ENCODE data around the gene TMEM131.
"Not testable (repeated sequence)": the region's sequence is repeated elsewhere in the genome, so short reads cannot be mapped to it uniquely, and the experiment has no call there.

The TMEM131 gene

DNA sequence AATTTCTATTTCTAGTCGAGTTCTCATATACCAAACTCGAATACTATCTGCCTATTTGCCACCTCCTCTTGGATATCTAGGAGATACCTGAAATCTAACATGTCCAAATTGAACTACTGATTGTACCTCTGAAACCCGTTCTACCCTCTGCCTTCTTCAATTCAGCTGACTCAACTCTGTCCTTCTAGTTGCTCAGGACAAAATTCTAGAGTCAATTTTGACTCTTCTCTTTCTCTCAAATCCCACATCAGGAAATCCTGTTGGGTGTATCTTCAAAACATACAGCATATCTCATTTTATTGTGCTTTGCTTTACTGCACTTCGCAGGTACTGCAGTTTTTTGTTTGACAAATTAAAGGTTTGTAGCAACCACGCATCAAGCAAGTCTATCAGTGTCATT is 144.6 kb downstream of the TMEM131 start:
- no peak for FAIRE-seq

DNA sequence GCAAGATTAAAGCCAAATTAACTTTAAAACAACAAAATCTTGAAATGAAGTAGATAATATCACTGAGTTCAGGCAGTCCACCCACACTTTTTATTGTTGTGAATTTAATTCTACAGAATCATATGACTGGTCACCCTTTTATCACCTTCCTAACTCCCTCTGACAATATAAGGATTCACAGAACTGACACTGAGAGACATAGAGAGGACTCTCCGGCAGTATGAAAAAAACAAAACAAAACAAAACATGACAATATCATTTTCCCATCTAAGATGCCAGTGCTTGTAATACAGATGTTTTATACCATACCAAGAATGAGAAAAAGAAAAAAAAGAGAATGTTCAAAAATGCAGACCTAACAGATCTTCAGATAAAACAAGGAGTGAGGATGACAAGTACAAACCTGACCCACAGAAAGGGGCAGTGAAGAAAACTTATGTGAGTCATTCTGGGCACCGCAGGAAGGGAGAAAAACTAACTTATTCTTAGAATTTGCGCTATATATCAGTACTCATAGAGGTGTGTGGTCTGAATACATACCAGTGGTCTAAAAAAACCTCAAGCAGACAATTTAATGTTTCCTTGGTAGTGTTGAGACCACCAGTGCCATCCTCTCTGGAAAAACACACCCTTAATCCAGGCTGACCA is 145.7 kb downstream of the TMEM131 start:
- FAIRE-seq = no peak

DNA sequence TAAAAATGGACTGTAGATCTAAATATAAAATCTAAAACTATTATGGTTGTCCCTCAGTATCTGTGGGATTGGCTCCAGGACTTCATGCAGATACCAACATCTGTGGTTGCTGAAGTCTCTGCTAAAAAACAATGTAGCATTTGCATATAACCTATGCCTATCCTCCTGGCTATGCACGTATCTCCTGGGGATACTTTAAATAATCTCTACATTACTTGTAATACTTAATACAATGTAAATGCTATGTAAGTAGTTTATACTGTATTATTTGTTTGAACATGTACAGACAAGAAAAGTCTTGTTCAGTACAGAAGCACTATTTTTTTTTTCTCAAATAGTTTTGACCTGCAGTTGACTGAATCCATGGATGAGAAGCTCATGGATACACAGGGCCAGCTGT is 147.4 kb downstream of the TMEM131 start:
- no peak for FAIRE-seq

DNA sequence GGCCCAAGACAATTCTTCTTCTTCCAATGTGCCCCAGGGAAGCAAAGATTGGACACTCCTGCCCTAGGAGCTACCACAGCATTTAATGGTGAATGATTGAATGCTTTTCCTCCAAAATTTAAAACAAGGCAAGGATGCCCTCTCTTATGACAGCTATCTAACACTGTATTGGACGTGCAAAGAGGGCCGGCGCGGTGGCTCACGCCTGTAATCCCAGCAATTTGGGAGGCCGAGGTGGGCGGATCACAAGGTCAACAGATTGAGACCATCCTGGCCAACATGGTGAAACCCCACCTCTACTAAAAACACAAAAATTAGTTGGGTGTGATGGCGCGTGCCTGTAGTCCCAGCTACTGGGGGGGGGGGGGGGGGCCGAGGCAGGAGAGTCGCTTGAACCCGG is 149.0 kb downstream of the TMEM131 start:
- FAIRE-seq = not testable (repeated sequence)

DNA sequence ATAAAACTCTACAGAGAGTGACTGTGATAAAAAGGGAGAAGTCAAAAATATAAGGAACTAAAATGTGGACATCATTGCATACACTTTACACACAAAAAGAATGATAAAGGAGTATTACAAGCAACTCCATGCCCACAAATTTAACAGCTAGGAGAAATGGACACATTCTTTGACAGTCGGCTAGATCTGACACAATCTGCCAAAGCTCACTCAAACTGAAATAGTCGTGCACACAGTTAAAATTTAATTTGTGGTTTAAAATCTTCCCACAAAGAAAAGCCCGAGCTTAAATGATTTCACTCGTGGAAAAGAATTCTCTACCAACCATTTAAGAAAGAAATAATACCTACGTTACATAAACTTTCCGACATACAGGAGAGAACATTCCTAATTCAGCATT is 149.9 kb downstream of the TMEM131 start:
- FAIRE-seq = no peak

DNA sequence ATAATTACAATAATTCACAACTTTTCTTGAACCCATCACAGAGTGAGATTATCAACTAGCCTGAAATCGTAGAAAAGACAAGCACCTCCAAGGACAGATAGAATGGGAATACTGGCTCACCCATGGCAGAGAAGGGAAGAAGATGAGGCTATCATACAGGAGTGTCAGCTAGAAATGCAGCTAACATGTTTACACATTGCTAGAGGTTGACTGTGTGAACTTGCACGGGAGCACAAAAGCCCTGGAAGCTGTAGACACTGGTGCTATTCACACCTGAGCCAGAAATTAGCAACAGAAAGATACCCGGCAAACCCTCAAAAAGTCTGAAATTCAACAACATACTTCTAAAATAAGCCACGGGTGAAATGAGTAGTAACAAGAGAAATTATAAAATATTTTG is 150.6 kb downstream of the TMEM131 start:
- no peak for FAIRE-seq

DNA sequence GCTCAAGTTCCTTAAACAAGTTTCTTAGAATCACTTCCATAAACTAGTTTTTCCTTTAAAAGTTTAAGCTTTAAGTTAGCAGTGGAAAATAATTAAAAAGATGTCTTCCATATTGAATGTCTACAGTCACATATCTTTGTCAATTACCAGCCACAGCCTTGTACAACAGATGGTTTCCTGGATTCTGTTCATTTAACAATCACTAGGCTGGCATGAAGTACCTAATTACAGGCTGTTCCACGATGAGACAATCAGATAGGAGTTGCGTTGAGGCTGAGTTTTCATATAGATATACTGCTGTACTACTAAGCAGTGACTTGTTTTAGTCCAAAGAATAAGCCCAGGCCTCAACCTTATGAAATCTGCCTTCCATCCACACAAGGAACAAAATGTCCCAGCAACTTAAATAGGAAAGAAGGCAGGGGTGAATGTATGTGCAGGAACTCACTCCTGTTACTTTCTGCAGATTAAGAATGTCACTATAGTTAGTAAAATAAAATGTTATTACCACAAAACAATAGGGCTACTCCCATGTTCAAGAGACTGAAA is 151.4 kb downstream of the TMEM131 start:
- FAIRE-seq = no peak

DNA sequence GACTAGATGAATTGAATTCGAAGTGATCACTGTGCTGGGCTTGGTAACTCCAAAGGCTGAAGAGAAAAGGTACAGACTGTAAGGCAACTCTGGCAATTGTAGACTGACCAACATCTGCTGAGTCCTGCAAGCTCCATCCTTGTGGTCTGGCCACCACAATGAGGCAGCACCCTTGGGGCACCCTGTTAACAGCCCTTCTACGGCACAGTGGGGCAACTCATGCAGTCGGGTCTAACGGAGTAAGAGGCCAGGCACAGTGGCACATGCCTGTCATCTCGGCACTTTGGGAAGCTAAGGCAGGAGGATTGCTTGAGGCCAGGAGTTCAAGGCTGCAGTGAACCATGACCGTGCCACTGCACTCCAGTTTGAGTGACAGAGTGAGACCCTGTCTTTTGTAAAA is 155.6 kb downstream of the TMEM131 start:
- no peak for FAIRE-seq

DNA sequence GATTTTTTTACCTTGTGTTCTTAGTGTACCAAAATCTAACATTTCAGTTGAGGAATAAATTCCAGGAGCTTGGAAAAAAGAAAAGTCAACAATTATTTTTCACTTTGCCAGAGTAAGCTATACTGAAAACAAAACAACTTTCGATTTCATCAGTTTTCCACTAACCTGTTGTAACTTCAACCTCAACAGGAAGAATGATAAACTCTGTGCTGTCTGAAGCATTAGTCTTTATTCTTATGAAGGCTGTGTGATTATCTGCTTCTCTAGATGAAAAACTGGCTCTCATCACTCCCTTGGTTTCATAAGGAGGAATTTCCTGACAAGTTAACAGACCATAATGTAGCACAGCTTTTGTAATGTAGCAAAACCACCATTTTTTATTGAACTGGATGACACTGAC is 161.1 kb downstream of the TMEM131 start:
- no peak for FAIRE-seq

DNA sequence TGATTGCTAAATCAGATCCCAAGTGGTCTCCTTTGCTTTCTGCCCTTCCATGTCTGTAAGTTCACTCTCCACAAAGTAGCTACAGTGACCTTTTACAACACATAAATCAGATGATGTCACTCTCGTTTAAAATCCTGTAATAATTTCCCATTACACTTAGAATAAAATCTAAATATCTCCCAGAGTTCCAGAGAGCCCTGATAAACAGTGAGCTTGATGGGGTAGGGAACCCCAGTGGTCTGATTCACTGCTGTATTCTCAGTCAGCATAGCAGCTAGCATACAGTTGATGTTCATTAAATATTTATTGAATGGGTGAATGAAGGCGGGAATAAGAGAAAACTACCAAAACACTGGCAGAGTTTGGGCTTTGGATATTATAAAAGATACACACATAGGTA is 164.6 kb downstream of the TMEM131 start:
- no peak for FAIRE-seq

DNA sequence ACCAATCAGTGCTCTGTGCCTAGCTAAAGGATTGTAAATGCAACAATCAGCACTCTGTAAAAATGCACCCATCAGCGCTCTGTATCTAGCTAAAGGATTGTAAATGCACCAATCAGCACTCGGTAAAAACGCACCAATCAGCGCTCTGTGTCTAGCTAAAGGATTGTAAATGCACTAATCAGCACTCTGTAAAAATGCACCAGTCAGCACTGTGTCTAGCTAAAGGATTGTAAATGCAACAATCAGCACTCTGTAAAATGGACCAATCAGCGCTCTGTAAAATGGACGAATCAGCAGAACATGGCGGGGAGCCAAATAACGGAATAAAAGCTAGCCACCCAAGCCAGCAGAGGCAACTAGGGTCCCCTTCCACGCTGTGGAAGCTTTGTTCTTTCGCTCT is 166.5 kb downstream of the TMEM131 start:
- not testable (repeated sequence) for FAIRE-seq

DNA sequence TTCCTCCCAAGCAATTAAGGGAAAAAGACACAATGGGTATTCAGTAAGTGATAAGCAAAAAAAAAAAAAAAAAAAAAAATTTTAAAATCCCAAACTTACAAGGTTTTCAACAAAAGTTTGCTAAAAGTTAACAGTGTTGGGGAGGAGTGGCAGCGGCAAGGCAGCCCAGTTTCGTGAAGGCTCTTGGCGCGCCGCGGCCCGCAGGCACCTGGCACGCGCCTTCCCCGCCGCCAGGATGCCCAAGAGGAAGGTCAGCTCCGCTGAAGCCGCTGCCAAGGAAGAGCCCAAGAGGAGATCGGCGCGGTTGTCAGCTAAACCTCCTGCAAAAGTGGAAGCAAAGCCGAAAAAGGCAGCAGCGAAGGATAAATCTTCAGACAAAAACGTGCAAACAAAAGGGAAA is 168.7 kb downstream of the TMEM131 start:
- FAIRE-seq = not testable (repeated sequence)

DNA sequence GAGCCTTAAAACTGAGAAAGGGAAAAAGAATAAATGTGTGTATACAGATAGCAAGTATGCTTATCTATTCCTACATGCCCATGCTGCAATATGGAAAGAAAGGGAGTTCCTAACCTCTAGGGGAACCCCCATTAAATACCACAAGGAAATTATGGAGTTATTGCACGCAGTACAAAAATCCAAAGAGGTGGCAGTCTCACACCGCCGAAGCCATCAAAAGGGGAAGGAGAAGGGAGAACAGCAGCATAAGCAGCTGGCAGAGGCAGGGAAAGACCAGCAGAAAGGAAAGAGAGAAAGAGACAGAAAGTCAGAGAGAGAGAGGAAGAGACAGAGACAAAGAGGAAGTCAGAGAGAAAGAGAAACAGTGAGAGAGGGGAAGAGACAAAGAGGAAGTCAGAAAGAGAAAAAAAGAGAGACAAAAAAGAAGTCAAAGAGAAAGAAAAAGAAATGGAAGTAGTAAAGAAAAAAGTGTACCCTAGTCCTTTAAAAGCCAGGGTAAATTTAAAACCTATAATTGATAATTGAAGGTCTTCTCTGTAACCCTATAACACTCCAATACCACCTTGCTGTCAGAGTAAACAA is 169.4 kb downstream of the TMEM131 start:
- not testable (repeated sequence) for FAIRE-seq

DNA sequence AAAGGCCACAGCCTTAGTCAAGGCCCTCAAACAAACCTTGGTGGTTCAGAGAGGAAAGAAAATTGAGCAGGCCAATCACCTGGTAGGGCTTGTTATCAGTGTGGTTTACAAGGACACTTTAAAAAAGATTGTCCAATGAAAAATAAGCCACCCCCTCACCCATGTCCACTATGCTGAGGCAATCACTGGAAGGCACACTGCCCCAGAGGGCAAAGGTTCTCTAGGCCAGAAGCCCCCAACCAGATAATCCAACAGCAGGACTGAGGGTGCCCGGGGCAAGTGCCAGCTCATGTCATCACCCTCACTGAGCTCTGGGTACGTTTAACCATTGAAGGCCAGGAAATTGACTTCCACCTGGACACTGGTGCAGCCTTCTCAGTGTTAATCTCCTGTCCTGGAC is 171.7 kb downstream of the TMEM131 start:
- not testable (repeated sequence) for FAIRE-seq

DNA sequence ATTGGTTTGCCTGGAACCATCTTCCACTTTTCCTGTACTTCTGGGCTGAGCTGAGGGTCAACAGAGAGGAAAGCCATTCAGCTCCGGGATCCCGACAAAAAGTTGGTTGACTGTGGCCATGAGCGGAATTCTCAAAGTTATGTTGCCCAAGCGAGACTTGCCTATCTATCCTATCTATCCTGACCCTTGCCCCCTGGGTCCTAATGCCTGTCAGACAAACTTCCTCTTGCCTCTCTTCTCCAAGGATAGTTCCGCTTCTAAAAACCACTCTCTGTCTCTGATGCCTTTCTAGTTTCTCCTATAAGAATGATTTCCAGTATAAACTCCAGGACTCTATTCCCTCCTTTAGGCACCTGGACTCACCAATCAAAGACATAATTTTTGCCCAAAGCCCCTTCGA is 173.9 kb downstream of the TMEM131 start:
- FAIRE-seq = not testable (repeated sequence)

DNA sequence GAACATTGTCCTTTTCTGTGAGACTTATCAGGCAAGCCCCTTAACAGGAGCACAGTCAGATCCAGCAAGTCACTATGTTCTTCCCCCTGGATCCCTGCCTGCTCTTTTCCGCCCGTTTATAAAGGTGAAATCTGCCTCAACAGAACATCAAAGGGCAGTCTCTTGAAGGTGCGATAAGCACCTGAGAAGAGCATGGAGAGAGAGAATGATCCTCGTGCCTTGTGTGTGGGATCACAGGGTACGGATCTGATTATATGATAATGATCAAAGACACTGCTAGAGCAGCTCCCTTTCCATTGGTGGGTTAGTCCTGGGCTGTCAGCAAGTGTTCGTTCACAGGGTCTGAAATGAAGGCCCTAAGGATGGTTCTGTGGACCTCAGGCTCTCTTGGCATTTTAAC is 176.0 kb downstream of the TMEM131 start:
- no peak for FAIRE-seq

DNA sequence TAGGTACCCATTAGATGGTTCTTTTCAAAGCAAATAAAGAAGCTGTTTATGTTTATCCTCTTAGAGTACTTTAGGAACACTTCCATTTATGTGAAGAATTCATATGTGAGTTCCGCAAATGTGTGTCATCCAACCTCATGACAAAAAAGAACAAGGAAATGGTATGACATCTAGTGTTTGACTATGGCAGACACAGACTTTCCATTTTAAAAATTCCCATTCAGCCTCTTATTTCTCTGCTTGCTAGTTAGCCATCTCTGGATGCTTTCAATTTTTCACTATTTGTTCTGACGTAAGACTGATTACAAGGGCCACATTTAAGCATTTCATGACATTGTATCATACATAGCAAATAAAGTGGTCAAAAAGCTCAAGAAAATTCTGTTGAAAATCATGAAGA is 179.3 kb downstream of the TMEM131 start:
- no peak for FAIRE-seq

DNA sequence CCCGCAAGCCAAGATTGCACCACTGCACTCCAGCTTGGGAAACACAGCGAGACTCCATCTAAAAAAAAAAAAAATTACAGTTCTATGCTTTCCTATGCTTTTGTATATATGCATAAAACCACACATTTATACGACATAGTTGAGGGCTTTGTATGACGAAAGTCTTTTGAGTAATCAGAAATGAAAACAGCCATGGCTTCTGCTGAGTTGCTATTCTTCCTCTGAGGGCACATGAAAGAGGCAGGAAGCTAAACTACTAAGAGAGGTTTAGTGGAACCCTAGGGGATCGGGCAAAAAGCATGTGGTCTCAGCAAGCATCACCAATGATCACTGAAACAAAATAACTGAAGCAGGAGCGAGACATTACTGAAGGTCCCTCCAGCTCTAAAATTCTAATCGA is 182.8 kb downstream of the TMEM131 start:
- no peak for FAIRE-seq

DNA sequence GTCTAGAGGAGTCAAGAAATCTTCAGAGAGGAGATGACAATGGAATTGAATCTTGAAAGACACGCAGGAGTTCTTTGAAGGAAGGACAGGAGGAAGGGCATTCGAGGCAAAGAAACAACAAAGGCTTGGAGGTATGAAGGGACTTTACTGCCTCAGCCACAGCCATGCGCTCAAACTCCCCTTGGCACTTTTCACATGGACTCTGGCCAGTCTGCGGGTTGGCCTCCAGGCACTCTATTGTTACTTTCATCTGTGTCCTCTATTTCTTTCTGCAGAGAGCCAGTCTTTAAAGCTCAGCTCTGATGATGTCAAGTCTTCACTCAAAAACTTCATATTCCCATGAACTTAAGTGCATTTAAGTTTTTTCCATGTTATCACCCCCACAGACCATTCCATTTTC is 186.9 kb downstream of the TMEM131 start:
- FAIRE-seq = no peak

DNA sequence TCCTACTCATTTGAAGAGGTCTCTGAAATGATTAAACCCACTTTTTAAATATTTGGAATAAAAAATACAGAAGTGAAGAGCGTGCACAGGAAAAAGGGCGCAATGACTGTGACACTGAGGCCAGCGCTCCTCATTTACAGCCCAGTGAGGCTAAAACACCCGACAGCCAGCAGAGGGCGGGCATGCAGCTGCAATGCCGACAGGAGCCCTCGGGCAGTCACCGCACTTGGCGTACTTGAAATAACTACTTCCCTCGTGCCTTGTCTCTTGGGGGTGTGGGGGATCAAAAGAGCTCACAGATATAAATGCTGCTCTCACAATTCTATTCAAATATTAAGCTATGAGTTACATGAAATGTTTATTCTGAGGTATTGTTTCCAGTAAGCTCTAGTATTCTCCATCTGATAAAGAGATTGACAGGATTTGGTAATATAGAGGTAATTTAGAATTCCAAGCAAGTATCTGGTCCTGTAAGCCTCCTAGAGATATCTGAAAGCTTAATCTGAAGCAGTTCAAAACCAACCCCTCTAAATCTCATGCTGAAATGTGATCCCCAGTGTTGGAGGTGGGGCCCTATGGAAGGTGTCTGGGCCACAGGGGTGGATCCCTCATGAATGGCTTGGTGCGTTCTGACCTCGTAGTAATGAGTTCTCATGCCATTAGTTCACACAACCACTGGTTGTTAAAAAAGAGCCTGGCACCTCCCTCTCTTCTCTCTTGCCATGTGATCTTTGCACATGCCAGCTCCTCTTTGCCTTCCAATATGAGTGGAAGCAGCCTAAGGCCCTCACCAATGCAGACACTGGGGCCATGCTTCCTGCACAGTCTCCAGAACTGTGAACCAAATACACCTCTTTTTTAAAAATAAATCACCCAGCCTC is 188.8 kb downstream of the TMEM131 start:
- FAIRE-seq = peak; percentile 69

DNA sequence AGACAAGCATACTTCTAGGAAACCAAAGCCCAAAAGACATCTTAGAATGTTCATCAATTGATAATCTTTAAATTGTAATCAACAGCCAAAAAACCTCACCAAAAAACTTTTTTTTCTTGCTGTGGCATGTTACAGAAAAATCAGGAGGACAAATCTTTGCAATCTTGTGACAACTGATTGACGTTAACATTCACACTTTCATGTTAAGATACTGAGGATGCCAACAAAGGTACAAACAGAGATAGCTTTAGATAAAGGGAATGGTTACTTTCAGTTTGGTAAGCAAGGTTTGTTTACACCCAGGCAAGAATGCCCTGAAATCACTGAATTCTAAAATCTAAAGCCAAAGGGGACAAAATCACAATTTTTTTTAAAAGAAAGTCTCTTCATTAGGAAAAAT is 190.0 kb downstream of the TMEM131 start:
- no peak for FAIRE-seq

DNA sequence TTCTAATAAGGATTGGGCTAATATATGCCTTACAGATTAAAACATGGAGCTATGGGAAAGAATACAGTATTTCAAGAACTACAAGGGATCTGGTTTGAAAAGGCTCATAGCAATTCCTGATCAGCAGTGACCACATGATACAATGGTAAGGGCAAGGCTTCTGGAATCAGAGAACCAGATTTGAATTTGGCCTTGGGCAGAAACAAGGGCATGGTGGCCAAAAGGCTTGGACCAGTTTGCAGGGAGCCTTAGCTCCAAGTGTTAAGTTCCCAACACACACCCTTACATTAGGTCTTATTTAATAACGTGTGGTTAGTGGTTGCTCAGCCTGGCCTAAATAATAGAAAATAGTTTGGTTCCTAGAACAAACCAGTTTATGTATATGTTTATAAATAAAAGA is 194.7 kb downstream of the TMEM131 start:
- FAIRE-seq = no peak

DNA sequence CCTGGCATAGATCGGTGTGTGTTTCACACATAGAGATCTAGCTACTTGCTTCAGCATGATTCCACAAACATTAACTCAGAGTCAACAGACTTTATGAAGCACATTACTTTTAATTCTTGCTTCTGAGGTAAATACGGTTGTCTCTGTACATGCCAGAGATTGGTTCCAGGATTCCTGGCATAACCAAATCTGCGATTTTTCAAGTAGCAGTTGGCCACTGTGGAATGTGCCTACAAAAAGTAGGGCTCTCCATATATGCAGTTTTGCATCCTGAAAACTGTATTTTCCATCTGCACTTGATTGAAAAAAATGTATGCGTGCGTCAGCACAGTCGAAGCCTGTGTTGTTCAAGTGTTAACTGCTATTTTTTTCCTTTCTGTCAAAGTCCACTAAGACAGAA is 197.3 kb downstream of the TMEM131 start:
- FAIRE-seq = no peak

DNA sequence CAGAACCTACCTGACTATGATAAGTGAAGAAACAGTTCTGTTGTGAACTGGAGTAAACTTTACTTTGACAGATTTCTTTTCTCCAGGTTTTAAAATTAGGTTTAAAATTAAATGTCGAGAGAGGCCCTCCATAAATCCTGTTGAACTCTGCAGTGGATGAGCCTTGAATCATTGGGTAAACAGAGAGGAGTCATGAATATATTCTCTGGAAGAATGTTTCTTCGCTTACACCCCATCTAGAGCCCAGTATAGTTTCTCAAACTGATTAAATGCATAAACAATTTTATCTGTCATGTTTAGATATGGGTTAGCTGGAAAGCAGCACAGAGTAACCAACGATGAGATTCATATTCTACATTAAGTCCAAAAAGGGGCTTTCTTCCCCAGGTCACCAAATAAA is 198.4 kb downstream of the TMEM131 start:
- FAIRE-seq = no peak
